Stimulated activated CD4-positive, alpha-beta T cell treated with anti-CD3 and anti-CD28 coated beads, TNF-alpha, amount 100 ng/mL, for 1 hour (primary cell): ENCODE measurements around the gene TMA16.

Source experiments
- DNase-seq, 3 donors: peaks; one replicate each; pipeline ENCODE4 v3.0.0-alpha.2; 2020; ENCODE audit warnings: low read depth in 3 of 3, low spot score in 1 of 3

TMA16 gene

DNA sequence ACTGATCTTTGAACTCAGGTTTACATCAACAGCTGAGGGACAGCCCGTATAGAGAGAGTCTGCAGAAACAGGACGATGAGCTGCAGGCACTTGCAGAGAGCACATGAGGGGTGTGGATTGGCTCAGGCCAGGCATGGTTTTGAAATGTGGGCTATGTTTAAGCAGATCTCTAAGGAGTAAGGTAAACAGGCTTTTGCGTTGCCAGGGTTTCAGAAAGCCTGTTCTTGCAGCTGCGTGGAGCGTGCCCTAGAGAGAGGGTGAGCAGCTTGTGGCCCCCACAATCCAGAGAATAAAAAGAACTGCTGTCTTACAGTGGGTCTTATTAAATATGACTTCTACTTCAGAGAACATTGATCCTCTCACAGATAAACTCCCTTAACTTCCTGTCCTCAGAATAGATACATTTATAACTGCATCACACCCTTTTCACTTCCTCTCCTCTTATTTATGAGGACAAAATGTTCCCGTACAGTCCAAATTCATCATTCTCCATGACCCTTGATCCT is 64.1 kb downstream of the TMA16 start:
- DNase-seq: no peak

DNA sequence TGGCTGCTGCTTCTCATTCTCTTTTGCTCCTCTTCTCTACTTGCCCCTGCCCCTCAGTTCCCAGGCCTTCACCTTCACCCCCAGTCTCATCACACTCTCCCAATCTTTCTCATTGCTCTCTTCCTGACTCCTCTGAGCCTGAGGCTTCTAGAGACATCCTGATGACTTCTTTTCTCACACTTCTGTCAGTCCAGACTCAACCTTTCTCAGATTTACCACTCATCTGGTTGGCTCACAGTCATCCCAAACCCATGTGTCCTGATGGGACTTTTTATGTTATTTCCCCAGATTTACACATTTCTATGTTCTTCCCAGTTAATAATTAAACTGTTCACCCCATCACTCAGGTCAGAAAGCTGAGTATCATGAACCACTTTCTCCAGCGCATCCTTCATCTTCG is 68.0 kb downstream of the TMA16 start:
- DNase-seq: no peak

DNA sequence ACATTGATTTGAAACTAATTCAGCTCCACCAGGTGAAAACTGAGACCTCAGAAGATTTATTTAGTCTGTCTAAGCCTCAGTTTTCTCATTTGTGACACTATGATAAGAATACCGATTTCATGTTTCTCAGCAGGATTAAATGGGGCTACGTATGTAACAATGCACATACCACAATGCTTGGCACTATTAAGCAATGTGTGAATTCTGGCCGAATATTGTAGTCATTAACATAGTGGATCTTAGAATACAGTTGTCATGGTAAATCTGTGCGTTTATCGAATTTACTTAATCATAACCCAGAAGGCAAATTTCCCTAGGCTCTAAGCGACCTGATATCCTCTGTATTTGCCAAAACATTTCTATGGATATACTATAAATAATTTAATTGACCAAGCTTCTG is 69.1 kb downstream of the TMA16 start:
- DNase-seq: no peak

GRCh38 chr4:163564221-163564720 is 69.8 kb downstream of the TMA16 start:
- no peak for DNase-seq

GRCh38 chr4:163565226-163566135 is 71.0 kb downstream of the TMA16 start:
- DNase-seq: no peak

GRCh38 chr4:163566257-163566796 is 71.8 kb downstream of the TMA16 start:
- no peak for DNase-seq

DNA sequence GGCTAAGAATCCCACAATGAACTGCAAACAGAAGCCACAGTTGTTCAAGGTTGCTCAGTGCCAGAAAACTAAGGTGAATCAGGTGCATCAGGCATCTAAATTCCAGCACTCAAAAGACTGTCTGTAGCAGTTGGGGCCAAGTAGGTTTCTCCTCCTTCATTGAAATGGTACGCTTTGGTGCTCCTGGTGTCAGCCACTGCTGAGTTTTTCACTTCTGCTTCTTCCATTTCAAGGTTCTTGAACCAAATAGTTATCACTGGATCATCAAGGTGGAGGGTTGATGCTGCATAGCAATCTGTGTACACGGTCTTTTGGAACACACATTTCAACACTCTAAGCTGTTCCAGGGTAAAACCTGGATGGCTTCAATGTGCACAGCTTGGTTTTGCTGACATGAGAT is 74.4 kb downstream of the TMA16 start:
- DNase-seq: no peak
